ENCODE data around the gene NUP107.
A peak's percentile ranks its signal among the peaks of the same experiment; 100 is the strongest.

The NUP107 gene

GRCh38 chr12:68743356-68743755 lies 56.6 kb downstream of the NUP107 start:
- no peak for DNase-seq

DNA sequence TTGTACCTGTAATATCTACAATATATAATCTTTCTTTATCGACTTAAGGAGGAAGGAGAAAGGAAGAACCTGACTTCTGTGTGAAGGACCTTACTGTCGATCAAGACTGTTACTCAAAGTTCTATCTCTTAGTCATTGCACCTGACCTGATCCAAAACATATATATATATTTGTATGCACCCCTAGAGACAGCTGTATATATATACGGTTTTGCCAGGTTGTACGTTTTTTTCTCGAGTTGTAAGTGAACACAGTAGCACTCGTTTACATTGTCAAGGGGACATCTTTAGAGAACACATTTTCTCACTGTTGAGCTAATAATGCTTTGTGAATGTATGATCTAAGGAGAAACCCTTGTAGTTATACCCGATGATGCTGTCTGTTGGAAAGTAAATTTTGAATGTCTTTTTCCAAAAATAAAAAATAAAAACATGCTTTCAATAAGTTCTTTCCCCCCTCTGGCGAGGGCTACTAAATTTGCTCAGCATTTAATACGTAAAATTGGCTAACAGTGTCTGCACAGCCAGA lies 58.7 kb downstream of the NUP107 start:
- DNase-seq, result no peak

DNA sequence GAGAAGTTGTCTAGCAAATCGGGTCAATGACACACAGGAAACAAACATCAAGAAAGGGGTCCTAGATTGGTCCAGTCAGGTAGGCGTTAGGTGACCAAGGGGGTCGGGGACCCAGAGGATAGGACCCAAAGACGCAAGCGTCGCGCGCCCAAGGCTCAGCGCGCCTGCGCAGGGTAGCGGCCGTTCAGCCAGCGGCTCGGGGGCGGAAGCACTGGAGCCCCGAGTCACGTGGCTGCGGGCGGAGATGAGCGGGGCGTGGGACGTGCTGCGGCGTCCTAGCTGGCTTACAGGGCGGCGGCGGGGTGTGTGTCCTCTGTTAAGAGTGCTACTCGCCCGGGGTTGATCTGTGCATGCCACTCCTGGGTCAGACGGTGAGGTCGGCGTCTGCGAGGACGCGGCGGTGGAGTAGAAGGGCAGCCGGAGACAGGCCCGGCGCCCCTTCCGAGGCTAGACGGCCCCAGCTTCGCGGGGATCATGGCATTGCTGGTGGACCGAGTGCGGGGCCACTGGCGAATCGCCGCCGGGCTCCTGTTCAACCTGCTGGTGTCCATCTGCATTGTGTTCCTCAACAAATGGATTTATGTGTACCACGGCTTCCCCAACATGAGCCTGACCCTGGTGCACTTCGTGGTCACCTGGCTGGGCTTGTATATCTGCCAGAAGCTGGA lies 59.3 kb downstream of the NUP107 start, which contains the start of gene SLC35E3:
Gene SLC35E3, plus strand, starts transcription at position 273 of the 668 bp plus-strand sequence. Its CDS starts 202 bp downstream, at position 475.
- DNase-seq, result peak; percentile 87

DNA sequence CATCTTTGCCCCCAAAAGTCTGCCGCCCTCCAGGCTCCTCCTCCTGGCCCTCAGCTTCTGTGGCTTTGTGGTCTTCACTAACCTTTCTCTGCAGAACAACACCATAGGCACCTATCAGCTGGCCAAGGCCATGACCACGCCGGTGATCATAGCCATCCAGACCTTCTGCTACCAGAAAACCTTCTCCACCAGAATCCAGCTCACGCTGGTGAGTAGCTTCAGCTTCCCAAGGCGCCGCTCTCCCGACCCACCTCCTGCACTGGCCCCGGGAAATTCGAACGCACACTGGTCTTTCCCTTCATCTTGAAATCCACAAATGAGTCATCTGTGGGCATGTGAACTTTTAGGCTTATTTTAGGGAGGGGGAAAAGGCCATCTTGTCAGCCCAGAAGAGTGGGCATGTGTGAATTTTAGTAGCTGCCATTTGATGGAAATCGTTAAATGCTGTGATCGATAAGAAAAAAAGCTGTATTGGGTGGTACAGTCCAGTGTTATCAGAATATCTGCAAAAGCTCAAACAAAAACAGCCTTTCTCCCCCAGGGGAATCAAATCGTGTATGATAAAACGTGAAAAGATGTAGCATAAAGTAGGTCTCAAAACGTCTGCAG lies 59.9 kb downstream of the NUP107 start:
- peak; percentile 41 for DNase-seq

DNA sequence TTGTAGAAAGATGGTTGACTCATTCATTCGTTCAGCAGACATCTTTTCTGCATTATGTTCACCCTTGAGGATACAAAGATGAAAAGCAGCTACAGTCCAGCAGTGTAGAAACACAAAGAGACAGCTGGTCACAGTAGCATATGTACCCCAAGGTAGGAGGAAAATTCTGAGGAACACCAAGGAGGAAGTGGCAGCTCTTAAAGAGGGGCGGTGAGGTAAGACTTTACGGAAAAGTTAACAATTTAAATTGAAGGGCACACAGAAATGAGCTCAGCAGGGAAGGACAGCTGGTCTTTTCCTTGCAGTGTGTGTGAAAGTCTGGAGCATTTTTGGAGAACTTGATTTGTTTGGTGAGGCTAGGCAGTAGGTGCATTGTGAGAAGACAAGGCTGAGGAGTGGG lies 62.7 kb downstream of the NUP107 start:
- no peak for DNase-seq

GRCh38 chr12:68749861-68750260 lies 63.1 kb downstream of the NUP107 start:
- no peak for DNase-seq

- no peak for DNase-seq
Measured at GRCh38 chr12:68750506-68750905, 63.7 kb downstream of the NUP107 start.

DNA sequence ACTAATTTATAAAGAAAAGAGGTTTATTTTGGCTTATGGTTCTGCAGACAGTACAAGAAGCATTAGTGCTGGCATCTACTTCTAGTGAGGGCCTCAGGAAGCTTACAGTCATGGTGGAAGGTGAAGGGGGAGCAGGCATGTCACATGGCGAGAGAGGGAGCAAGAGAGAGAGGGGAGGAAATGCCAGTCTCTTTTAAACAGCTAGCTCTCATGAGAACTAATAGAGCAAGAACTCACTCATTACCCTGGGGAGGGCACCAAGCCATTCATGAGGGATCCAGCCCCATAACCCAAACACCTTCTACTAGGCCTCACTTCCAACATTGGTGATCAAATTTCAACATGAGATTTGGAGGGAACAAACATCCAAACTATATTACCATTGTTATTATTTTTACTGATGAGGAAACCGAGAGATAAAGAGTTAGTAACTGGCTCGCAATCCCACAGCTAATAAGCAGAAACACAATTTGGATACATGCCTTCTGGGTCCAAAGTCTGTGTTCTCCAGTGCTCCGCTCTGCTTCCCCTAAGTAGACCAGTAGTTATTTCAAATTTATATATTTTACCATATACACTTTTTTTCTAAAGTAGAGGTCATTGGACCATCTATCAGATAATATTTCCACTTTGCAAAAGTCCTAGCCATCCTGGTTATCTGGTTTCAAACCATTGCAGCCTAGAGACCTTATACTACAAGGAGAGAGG lies 68.9 kb downstream of the NUP107 start:
- DNase-seq, result no peak

- no peak for DNase-seq
Measured at GRCh38 chr12:68759852-68760251, 73.1 kb downstream of the NUP107 start.

- DNase-seq, result no peak
Measured at GRCh38 chr12:68760806-68761441, 74.1 kb downstream of the NUP107 start.

DNA sequence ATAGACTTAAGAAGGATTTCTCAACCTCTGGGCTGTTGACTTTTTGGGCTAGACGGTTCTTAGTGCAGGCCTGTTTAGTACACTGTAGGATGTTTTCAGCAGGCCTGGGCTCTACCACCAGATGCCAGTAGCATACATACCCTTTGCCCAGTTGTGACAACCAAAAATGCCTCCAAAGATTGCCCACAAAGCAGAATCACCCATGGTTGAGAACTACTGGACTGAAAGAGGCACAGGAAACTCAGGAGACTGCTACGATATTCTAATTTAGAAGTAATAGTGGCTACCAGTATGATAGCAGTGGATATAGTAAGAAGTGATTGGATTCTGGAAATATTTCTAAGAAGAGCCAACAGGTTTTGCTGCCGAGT lies 74.6 kb downstream of the NUP107 start:
- no peak for DNase-seq

DNA sequence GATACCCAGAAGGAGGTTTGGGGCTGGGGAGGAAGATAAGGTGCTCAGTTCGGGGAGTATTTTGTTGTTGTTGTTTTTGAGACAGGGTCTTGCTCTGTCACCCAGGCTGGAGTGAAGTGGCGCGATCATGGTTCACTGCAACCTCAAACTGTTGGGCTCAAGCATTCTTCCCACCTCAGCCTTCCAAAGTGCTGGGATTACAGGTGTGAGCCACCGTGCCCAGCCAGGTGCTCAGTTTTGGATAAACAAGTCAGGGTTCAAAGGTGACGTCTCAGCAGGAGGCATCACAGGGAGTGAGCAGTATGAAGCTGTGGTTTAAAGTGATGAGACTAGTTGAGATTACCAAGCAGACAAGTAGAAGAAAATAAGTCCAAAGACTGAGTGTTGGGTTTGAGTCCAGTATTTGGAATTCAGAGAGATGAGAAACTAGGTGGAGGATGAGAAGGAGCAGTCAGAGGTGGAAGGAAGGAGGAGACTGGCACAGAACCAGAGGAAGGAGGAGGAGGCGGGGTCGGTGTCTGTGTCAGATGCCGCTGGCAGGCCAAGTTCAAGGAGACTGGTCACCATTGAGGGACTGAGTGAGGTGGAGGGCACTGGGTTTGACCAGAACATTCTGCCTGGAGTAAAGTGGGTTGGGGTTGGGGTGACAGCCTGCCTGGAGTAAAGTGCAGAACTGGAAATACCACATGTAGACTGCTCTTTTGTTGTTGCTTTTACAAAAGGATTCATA lies 75.3 kb downstream of the NUP107 start:
- no peak for DNase-seq

- DNase-seq, result no peak
Measured at GRCh38 chr12:68762691-68763090, 75.9 kb downstream of the NUP107 start.

- DNase-seq, result no peak
Measured at GRCh38 chr12:68765696-68766095, 78.9 kb downstream of the NUP107 start.

GRCh38 chr12:68766646-68767045 lies 79.9 kb downstream of the NUP107 start:
- no peak for DNase-seq

GRCh38 chr12:68767191-68767590 lies 80.4 kb downstream of the NUP107 start:
- DNase-seq, result no peak

- no peak for DNase-seq
Measured at GRCh38 chr12:68768431-68768939, 81.7 kb downstream of the NUP107 start.

DNA sequence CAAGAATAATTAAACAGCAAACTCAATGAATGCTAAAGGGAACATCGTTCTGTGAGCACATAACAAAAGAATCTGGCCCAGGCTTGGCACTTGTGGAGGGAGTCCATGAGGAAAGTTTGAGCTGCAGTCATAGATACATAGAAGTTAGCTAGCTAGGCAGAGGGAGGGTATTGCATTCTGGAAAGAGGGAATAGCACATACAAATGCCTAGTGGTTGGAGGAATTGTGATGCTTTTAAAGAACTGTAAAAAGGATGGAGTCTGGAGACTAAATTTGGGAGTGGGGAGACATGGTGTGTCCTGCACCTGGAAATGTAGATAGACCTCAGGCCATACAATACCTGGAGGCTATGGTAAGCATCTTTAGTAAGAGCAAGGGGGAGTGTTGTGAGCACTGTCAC lies 83.2 kb downstream of the NUP107 start:
- no peak for DNase-seq

- DNase-seq, result no peak
Measured at GRCh38 chr12:68771223-68771925, 84.6 kb downstream of the NUP107 start.

DNA sequence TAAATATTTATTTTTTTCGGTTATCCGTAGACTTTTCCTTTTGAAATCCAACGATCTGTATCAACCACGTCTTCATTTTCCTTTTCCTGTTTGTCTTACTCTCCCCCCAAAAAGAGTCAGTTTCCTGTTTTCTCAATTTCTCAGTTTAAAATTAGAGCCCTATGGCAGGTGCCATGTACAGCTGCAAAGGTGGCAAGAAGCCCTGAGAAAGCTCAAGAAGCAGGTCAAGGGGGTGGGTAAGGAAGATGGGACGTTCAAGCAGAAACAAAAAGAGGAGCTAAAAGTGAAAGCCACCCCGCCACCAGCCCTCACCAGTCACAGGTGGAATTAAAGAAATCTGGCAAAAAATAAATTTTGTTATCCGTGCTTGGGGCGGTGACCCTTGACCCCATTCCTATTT lies 85.9 kb downstream of the NUP107 start:
- DNase-seq, result no peak

GRCh38 chr12:68773582-68773981 lies 86.8 kb downstream of the NUP107 start:
- DNase-seq, result no peak

DNA sequence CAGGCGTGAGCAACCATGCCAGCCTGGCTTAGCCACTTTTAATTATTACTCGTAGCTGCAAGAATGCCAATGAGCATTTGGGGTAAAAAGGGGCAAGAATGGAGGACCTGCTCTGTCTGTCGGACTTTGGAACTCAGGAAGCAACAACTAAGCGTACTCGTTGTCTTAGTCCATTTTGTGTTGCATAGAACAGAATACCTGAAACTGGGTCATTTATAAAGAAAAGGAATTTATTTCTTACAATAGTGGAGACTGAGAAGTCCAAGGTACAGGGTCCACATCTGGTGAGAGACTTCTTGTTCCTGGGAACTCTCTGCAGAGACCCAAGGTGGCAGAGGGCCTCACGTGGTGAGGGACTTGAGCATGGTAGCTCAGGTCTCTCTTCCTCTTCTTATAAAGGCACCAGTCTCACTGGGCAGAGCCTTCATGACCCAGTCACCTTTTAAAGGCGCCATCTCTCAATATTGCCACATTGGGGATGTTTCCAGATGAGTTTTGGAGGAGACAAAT lies 88.4 kb downstream of the NUP107 start:
- DNase-seq, result no peak
